Stimulated activated CD8-positive, alpha-beta memory T cell treated with anti-CD3 and anti-CD28 coated beads, Interleukin-12 subunit alpha, Interleukin-12 subunit beta, amount 100 ng/mL, for 4 hours (primary cell): ENCODE data around the gene FOCAD.
A peak's percentile ranks its signal among the peaks of the same experiment; 100 is the strongest.
"Not testable (repeated sequence)": the region's sequence is repeated elsewhere in the genome, so short reads cannot be mapped to it uniquely, and the experiment has no call there.

Experiments used
- DNase-seq: peaks from one replicate; pipeline ENCODE4 v3.0.0-alpha.2; 2020; ENCODE audit warnings: low read depth

Gene FOCAD

DNA sequence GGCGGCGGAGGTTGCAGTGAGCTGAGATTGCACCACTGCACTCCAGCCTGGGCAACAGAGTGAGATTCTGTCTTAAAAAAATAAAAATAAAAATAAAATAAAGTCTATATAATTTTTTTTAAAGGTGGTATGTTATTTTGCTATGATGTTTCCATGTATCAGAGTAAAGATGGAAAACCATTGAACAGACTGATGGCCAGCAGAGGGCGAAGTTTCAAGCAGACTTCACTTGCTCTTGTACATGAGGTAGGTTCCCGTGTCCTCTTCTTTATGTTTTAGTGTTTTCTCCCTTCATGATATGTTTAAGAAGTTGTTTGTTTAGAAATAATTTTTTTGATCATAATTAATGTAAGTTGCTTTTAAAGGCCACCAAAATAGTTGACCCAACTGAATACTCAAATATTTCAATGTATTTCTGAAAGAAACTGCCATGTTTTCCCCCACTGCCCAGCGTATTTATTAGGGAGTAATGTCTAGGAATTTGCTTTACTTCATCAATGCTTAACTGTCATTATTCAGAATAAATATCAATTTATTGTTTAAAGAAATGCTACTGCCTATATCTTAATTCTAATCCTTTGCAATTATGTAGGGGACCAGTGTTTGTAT lies 201.0 kb downstream of the FOCAD start:
- DNase-seq: peak; percentile 13

DNA sequence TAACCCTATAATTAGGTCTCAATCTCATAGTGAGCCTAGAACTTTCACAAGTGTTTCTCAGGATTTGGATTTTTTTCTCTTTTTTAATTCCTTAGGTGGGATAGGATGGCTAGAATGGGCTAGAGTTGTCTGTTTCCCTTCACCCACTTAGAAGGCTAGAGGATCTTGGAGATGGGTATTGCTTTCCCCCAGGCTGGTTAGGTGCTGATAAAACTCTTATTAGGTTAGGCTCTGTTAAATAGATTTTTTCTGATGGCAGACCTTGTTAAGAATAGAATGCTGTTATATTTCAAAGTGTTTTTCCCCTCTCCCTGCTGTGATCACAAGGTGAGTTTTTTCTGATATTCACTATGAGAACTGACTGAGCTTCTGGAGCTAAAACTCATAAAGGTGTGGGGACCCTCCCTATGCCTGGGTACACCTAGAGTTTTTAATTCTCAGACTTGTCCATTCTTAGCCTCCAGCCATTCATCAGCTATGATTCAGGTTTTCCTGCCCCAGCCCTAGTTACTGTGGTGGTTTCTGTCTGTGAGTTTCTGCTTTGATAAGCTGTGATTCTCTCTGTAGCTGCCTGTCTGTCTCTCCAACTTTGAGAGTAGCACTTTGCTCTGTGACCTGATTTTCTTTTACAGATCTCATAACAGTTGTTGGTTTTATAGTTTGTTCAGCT lies 215.0 kb downstream of the FOCAD start:
- DNase-seq: no peak

- DNase-seq: no peak
Measured at GRCh38 chr9:20903212-20903611, 219.2 kb downstream of the FOCAD start.

DNA sequence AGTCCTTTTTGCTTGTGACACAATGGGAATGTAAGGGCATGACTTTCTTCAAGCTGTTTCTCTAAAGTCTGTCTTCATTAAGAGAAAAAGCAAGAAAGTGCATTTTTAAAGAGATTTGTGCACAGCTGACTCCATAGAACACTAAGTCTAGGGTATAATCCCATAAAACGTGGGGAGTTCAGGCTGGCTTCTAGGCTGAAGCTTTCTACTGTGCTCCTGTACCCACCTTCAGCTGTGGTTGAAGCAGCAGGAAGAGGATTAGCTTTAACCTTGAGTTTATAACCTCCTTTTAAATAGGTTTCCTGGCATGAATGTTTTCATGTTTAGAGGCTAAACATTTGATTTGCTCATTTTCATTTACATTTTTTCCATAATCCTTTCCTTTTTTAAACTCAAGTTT lies 220.9 kb downstream of the FOCAD start:
- no peak for DNase-seq

DNA sequence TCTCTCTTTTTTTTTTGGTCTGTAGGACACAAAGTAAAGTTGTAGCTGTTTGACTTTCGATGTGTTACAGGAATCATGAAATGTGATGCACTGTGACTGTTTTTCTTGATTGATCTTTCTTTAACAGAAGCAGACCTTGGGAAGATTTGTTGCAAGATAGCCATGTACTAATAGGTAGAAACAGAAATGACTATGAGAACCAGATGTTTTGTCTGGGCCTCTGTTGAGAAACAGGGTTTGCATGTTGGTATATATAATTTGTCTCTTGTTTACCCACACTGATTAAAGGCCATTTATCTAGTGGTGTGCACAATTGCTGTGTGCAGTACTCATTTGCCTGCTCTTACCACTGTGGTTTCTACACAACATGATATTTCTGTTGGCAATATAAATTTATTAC lies 222.3 kb downstream of the FOCAD start:
- DNase-seq: no peak

GRCh38 chr9:20908461-20908860 lies 224.4 kb downstream of the FOCAD start:
- DNase-seq: no peak

GRCh38 chr9:20914556-20914955 lies 230.5 kb downstream of the FOCAD start:
- no peak for DNase-seq

DNA sequence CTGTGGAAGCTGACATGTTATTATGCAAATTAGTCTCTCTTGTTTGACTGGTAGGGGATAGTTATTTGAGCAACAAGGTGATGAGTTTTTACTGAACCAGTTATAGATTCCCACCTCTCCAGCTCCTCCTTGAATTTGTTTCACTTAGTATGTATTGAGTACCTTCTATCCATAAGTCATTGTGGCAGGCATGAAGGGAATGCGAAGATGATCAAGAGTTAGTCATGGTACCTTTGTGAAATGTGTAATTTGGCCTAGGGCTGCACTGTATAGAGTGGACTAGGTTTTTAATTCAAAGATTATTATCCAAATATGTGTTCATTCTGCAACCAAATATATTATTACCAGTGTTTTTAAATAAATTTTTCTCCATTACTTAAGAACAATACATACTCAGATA lies 237.3 kb downstream of the FOCAD start:
- DNase-seq: no peak

GRCh38 chr9:20925256-20926045 lies 241.4 kb downstream of the FOCAD start:
- DNase-seq: no peak

DNA sequence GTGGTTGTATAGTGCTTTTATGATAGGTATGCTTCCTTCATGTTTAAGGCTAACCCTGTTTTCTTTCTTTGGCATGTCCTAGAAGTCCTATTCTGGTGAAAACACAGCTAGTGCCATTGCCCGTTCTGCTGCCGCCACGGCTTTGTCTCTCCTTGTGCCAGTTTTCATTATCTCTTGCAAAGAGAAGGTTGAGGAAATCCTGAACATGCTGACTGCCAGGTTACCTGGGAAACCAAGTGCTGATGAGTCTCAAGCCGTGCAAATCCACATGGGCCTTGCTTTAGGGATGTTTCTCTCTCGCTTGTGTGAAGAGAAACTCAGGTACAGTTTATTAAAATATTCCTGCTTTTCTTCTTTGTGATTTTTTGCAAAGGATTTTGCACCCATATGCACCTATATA lies 245.2 kb downstream of the FOCAD start:
- DNase-seq: no peak

- no peak for DNase-seq
Measured at GRCh38 chr9:20930836-20931235, 246.8 kb downstream of the FOCAD start.

DNA sequence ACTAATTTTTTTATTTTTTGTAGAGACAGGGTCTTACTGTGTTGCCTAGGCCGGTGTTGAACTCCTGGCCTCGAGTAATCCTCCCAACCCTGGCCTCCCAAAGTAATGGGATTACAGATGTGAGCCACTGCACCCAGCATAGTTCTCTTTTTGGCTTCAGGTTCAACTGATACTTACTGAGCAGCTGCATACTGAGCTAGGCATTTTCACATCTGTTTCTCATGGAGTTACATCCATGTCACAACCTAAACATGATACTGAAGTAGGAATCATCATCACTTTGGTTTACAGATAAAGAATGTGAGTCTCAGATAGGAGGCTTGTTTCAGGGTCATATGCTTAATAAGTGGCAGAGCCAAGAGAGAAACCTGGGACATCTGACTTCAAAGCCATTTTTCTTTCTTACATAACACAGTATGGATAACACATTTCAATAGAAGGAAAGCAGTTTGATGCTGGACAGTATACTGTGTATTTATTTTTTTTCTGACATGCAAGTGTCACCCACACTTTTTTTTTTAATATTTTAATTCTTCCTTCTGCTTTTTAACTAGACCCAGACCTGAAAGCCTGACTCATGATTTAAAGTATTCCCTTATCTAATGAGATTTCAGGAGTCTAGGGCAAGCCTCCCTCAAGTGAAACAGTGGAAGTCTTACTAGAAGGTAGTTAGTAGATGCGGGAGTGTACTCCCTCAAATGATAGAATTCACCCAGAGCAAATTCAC lies 256.6 kb downstream of the FOCAD start:
- no peak for DNase-seq

DNA sequence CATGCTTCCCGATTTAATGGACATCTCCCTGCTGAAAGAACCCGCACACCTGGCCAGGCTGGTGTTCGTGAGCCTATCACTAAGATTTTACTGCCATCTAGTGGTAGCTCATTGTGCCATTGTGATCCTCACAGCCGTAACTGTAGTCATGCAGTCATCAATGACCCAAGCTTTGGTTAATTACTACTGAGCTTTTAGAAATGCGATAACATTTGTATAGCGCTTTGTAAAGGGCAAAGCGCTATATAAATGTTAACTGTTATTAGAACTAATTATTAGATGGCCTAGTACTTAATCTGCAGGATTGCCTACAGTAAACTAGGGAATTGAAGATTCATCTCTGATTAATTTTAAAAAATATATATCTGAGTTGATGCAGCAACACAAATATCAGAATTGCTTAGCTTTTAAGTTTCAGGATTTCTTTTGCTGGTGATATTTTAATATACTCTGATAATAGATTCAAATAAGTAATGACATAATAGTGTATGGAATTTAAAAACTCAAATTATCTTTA lies 257.2 kb downstream of the FOCAD start:
- peak; percentile 0 for DNase-seq

DNA sequence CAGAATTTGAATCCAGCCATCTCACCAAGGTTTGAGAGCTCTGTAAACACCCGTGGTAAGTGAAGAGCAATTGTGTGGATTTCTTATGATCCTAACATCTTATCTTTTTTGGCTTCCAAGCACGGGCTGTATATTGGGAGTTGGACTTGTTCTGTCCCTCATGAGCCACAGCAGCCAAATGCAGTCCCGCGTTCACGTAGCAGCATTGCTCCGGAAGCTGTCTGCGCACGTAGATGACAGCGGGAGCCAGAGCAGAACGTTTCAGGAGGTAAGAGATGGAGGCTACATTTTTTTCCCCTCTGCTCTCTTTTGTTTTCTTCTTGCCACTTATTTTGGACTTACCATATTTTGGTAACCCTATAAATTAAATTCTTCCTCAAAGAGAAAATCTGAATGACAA lies 260.4 kb downstream of the FOCAD start:
- no peak for DNase-seq

DNA sequence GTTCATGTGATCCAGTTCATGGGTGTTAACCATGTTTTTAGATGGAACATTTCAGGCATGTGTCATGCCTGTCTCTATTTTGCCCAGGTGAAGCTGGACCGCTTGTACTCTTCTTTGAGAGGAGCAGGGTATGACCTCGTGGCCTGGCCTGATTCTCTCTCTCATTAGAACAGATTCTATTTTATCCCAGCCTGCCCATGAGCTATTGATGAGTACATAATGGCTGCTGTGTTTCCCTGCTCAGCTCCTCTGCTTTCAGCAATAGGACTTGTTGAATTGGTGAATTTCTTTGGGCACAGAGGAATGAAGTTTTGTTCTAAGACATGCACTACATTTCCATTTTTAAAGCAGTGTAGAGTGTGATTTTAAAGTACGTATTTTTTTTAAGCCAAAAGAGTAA lies 261.2 kb downstream of the FOCAD start:
- no peak for DNase-seq

DNA sequence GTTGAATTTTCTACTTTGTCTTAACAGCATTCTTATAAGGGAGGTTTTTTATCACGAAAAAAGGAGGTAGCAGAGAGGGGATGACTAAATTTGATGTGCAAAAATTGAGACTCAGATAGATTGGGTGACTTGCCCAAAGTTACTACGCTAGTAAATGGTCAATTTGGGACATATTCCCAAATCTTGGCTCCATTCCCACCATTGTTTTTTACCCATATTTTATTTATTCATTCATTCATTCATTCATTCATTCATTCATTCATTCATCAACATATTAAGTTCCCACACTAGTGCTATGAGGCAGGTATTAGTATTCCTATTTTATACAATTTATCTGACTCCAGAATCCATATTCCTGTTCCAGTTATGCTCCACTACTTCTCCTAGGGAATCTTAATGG lies 261.8 kb downstream of the FOCAD start:
- no peak for DNase-seq

DNA sequence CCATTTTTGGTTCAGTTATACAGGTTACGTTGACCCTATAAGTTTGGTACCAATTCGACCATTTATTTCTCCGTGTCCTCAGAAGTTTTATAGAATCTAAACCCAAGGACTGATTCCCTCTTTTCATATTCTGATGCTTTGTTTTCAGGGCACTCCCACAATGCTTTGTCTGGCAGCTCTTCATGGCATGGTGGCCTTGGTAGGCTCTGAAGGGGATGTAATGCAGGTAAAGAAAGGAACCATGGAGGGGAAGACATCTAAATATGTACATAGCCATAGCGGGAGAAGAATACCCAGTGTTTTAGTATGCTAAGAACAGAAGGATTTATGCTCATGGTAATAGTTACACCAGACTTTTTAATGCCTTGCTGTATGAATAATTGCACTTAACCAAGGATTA lies 264.6 kb downstream of the FOCAD start:
- no peak for DNase-seq

DNA sequence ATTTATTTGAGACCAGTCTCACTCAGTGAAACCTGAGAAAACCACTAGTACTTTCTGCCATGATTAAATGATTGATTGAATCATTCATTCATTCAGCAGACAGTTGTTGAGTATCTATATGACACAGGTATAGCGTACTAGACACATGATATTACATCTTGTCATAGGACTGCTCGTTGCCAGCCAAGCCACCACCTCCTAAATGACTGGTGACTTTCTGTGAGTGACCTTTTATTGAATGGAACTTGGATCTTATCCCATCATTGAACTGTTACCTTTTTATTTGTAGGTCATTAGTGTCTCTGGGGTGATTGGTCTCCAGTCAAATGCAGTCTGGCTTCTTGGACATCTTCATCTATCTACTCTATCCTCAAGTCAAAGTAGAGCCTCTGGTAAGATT lies 266.6 kb downstream of the FOCAD start:
- no peak for DNase-seq

- no peak for DNase-seq
Measured at GRCh38 chr9:20962536-20963225, 278.6 kb downstream of the FOCAD start.

DNA sequence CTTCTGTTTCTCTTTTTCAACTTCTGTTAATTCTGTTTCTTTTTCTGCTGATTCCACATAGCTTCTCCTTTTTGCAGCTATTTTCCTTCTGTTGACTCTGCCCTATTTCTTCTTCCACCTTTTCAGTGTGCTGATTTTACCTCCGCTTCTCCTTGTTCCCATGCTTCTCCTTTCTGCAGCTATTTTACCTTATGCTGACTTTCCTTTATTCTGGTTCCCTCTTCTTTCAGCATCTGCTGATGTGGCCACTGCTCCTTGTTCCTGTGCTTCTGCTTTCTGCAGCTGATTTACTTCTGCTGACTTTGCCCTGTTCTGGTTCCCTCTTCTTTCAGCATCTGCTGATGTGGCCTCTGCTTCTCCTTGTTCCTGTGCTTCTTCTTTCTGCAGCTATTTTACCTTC lies 288.6 kb downstream of the FOCAD start:
- no peak for DNase-seq

- not testable (repeated sequence) for DNase-seq
Measured at GRCh38 chr9:20973246-20973947, 289.3 kb downstream of the FOCAD start.
